AG04450 (cell line): ENCODE measurements around the gene TIAM1. TPM values are rescaled to one million over a fixed set of nuclear protein-coding genes. Genes with fewer than 3 reads are reported as not detected.

Experiments
- CTCF ChIA-PET: fragments of 300-600, 350-600 bp; formaldehyde crosslinking; extraction: SDS; loops from one replicate; lab custom pipeline; 2022; ENCODE audit warnings: antibody characterized with exemption, inconsistent platforms; lab: Charles Lee
- POLR2A ChIA-PET: fragments of 350-600 bp; formaldehyde crosslinking; extraction: SDS; loops from one replicate; lab custom pipeline; 2021; ENCODE audit warnings: antibody characterized with exemption, inconsistent platforms; lab: Yijun Ruan, JAX
- DNase-seq: peaks from one replicate; pipeline ENCODE4 v3.0.0-alpha.2; 2011; ENCODE audit warnings: low read depth, low spot score
- H3K27ac ChIP-seq: one replicate; pipeline ENCODE4 v1.5.1; 2012; ENCODE audit warnings: low read depth, low read length, control low read depth
- H3K27me3 ChIP-seq: one replicate; pipeline ENCODE4 v1.6.0; 2012; ENCODE audit warnings: low read length; ENCODE audit not compliant: control insufficient read depth, insufficient read depth
- H3K4me3 ChIP-seq: 2 replicates; pipeline ENCODE4 v1.5.1; 2011; ENCODE audit warnings: mild to moderate bottlenecking, low read depth, low read length, control low read depth
- H3K9me3 ChIP-seq: 2 replicates; pipeline ENCODE4 v1.5.1; 2012; ENCODE audit warnings: low read length; ENCODE audit not compliant: control insufficient read depth, insufficient read depth
- CTCF ChIP-seq: IDR thresholded peaks from 2 replicates; pipeline ENCODE4 v1.5.1; 2011; ENCODE audit warnings: low read depth, low read length, control low read depth, inconsistent platforms
- polyA plus RNA-seq: library from polyadenylated mRNA; depleted of rRNA; stranded (reverse); fragments of >200 nt; gene quantifications from 2 replicates; pipeline ENCODE4 v1.2.3, GENCODE V29; 2011

Gene TIAM1
- polyA plus RNA-seq, 1 experiment: 2.1 TPM

GRCh38 chr21:31098576-31099005 is 245.5 kb downstream of the TIAM1 start:
- H3K9me3 ChIP-seq: no peaks in the 10 kb centered on the region
- ChIA-PET CTCF (interaction anchor here (0.6 to 9.0 kb wide), 16 partner anchors 11 to 505 kb away, joined by 3 to 154 read pairs (median 4); no protein-coding TSS in a partner anchor), POLR2A (no interaction called here)
- peak; percentile 91 for TF ChIP-seq CTCF
- no peak overlapping the region for H3K4me3 ChIP-seq
- peak; percentile 10 for DNase-seq
- no peaks in the 10 kb centered on the region for H3K27me3 ChIP-seq
- H3K27ac ChIP-seq: no peak overlapping the region

- no peak overlapping the region for H3K27ac ChIP-seq
- CTCF ChIA-PET: no interaction called here
- no peak overlapping the region for H3K4me3 ChIP-seq
- no peak for DNase-seq
- POLR2A ChIA-PET: no interaction called here
- no peak for TF ChIP-seq CTCF
- no peaks in the 10 kb centered on the region; the same call in 1 of the 2 replicates for H3K9me3 ChIP-seq
- no peaks in the 10 kb centered on the region for H3K27me3 ChIP-seq
Measured at GRCh38 chr21:31092832-31093625, 251.0 kb downstream of the TIAM1 start.

- H3K27me3 ChIP-seq: no peaks in the 10 kb centered on the region
- CTCF ChIA-PET: interaction anchor here (0.9 to 1.3 kb wide), 2 partner anchors 90 to 1241 kb away, joined by 3 to 5 read pairs; no protein-coding TSS in a partner anchor
- POLR2A ChIA-PET: no interaction called here
- no peaks in the 10 kb centered on the region; the same call in 1 of the 2 replicates for H3K9me3 ChIP-seq
- no peak for TF ChIP-seq CTCF
- no peak for DNase-seq
- no peak overlapping the region for H3K4me3 ChIP-seq
- H3K27ac ChIP-seq: no peak overlapping the region
Measured at GRCh38 chr21:31090376-31090775, 253.7 kb downstream of the TIAM1 start.

GRCh38 chr21:31088474-31088751 is 255.6 kb downstream of the TIAM1 start:
- no peaks in the 10 kb centered on the region; the same call in 1 of the 2 replicates for H3K9me3 ChIP-seq
- CTCF ChIA-PET: interaction anchor here (1.3 to 1.8 kb wide), 2 partner anchors 492 to 1045 kb away, joined by 3 to 8 read pairs; no protein-coding TSS in a partner anchor
- POLR2A ChIA-PET: no interaction called here
- no peak for TF ChIP-seq CTCF
- H3K27ac ChIP-seq: no peak overlapping the region
- H3K27me3 ChIP-seq: no peaks in the 10 kb centered on the region
- no peak for DNase-seq
- no peak overlapping the region for H3K4me3 ChIP-seq
